HepG2 (cell line): Measurements from ENCODE around the gene PARS2. TPM values are rescaled to one million over a fixed set of nuclear protein-coding genes. Genes with fewer than 3 reads are reported as not detected.

Experiments
- ATAC-seq: fragments of 200-7000 bp; cut with Tn5 transposase; 3 replicates; pipeline ENCODE4 v1.9.1; 2020; ENCODE audit warnings: mild to moderate bottlenecking, moderate library complexity
- BruUV-seq: library from RNA; stranded (reverse); fragments of 400-500 nt; replicated peaks from 2 replicates; lab custom pipeline; 2021; lab: Mats Ljungman, UMichigan
- CTCF ChIA-PET: fragments of 300-600 bp; formaldehyde crosslinking; extraction: SDS; loops from one replicate; lab custom pipeline; 2021; ENCODE audit warnings: low total read pairs, inconsistent platforms, low intra/inter-chr PET ratio; lab: Yijun Ruan, JAX
- POLR2A ChIA-PET: fragments of 350-600 bp; sonication (Branson Sonifier 250); formaldehyde crosslinking; loops from one replicate; lab custom pipeline; 2020; ENCODE audit warnings: antibody characterized with exemption, inconsistent platforms; lab: Yijun Ruan, JAX
- DNase-seq: peaks from one replicate; pipeline ENCODE4 v3.0.0-alpha.2; 2015; ENCODE audit warnings: low spot score
- FAIRE-seq: peaks from 3 replicates; lab custom pipeline; 2011; peaks lifted over from hg19 to GRCh38; lab: Jason Lieb, UNC
- H2AFZ ChIP-seq: one replicate; pipeline ENCODE4 v1.6.1; 2011; ENCODE audit warnings: low read length, inconsistent platforms
- H3K27ac ChIP-seq: fragments of 300-600 bp; 3 replicates; pipeline ENCODE4 v1.8.0; 2011; ENCODE audit warnings: mixed run types, mild to moderate bottlenecking, mixed read lengths, low read length, inconsistent platforms; ENCODE audit not compliant: insufficient read depth; ENCODE audit errors: extremely low read length
- H3K27me3 ChIP-seq, 2 experiments: fragments of 200-600 bp in 1 of 2; 2 replicates in 1 of 2; 3 replicates in 1 of 2; pipeline versions ENCODE4 v1.6.0 to v1.8.0; 2011; ENCODE audit warnings: low read length in 2 of 2, mild to moderate bottlenecking in 2 of 2, moderate library complexity in 2 of 2, inconsistent platforms in 1 of 2; ENCODE audit not compliant: insufficient read depth in 2 of 2, control insufficient read depth in 1 of 2
- H3K36me3 ChIP-seq, 2 experiments: fragments of 200-600 bp in 1 of 2; replicated peaks in 1 of 2; 2 replicates in 1 of 2; 3 replicates in 1 of 2; pipeline versions ENCODE4 v1.5.1 to v1.8.0; 2011; ENCODE audit warnings: low read length in 2 of 2, inconsistent platforms in 1 of 2; ENCODE audit not compliant: insufficient read depth in 2 of 2, control insufficient read depth in 1 of 2
- H3K4me1 ChIP-seq: 2 replicates; pipeline ENCODE4 v1.5.1; 2012; ENCODE audit warnings: low read length, inconsistent platforms; ENCODE audit not compliant: insufficient read depth
- H3K4me2 ChIP-seq: 2 replicates; pipeline ENCODE4 v1.6.0; 2011; ENCODE audit warnings: low read depth, low read length, inconsistent platforms
- H3K4me3 ChIP-seq, 3 experiments: fragments of 200-600 bp in 1 of 3; sonication (generic), shearing (Covaris generic) in 1 of 3; replicated peaks in 1 of 3; 2 replicates each; pipeline ENCODE4 v1.5.1; 2011 to 2016; ENCODE audit warnings: low read length in 3 of 3, inconsistent platforms in 2 of 3, low read depth in 2 of 3, mild to moderate bottlenecking in 2 of 3, control low read depth in 1 of 3, mixed read lengths in 1 of 3; ENCODE audit not compliant: insufficient read depth in 1 of 3
- H3K79me2 ChIP-seq: one replicate; pipeline ENCODE4 v1.6.1; 2011; ENCODE audit warnings: low read length, inconsistent platforms; ENCODE audit not compliant: insufficient read depth
- H3K9ac ChIP-seq: 2 replicates; pipeline ENCODE4 v1.6.0; 2011; ENCODE audit warnings: mild to moderate bottlenecking, low read depth, low read length, inconsistent platforms; ENCODE audit not compliant: insufficient read depth
- H3K9me3 ChIP-seq: 2 replicates; pipeline ENCODE4 v1.5.1; 2012; ENCODE audit warnings: mild to moderate bottlenecking, low read length
- H4K20me1 ChIP-seq: 2 replicates; pipeline ENCODE4 v1.6.0; 2011; ENCODE audit warnings: inconsistent platforms, mild to moderate bottlenecking, low read length, moderate library complexity; ENCODE audit not compliant: insufficient read depth
- ATM ChIP-seq: fragments of 450-650 bp; IDR thresholded peaks from 2 replicates; pipeline ENCODE4 v1.7.1; 2017; ENCODE audit warnings: mild to moderate bottlenecking, borderline replicate concordance
- CHD2 ChIP-seq: IDR thresholded peaks from 2 replicates; pipeline ENCODE4 v1.6.1; 2011; ENCODE audit warnings: low read depth, low read length, improper control_type of control experiment
- DPF2 ChIP-seq: sonication (generic); formaldehyde crosslinking; IDR thresholded peaks from 2 replicates; pipeline ENCODE4 v1.4.0; 2020; ENCODE audit warnings: mild to moderate bottlenecking, low read depth, missing genetic modification reagents, borderline replicate concordance
- GATA4 ChIP-seq: sonication (generic); IDR thresholded peaks from 2 replicates; pipeline ENCODE4 v1.6.1; 2016; ENCODE audit warnings: antibody characterized with exemption, low read depth, borderline replicate concordance
- MAFK ChIP-seq, 2 experiments: IDR thresholded peaks in 1 of 2; conservative IDR thresholded peaks in 1 of 2; 2 replicates each; pipeline ENCODE4 v1.6.1; 2011; ENCODE audit warnings: improper control_type of control experiment in 2 of 2, low read length in 2 of 2
- POLR2G ChIP-seq: fragments of 200-400 bp; formaldehyde crosslinking; IDR thresholded peaks from 2 replicates; pipeline ENCODE4 v1.6.1; 2018; ENCODE audit warnings: mild to moderate bottlenecking, low read depth, low read length, moderate library complexity
- SAFB2 ChIP-seq: sonication (generic); formaldehyde crosslinking; IDR thresholded peaks from 2 replicates; pipeline ENCODE4 v1.5.1; 2020; ENCODE audit warnings: missing genetic modification reagents, low read depth, mild to moderate bottlenecking, borderline replicate concordance
- ZBTB8A ChIP-seq: sonication (generic); formaldehyde crosslinking; IDR thresholded peaks from 2 replicates; pipeline ENCODE4 v1.4.0; 2020; ENCODE audit warnings: mild to moderate bottlenecking, low read depth, missing genetic modification reagents, borderline replicate concordance
- ZFP90 ChIP-seq: sonication (generic); formaldehyde crosslinking; IDR thresholded peaks from 2 replicates; pipeline ENCODE4 v1.8.0; 2022; ENCODE audit warnings: missing genetic modification reagents, mild to moderate bottlenecking, inconsistent platforms, borderline replicate concordance
- ZNF558 ChIP-seq: sonication (generic); formaldehyde crosslinking; IDR thresholded peaks from 2 replicates; pipeline ENCODE4 v1.9.0; 2022; ENCODE audit warnings: mild to moderate bottlenecking, missing genetic modification reagents, borderline replicate concordance
- ZNF660 ChIP-seq: sonication (generic); formaldehyde crosslinking; IDR thresholded peaks from 2 replicates; pipeline ENCODE4 v1.5.1; 2020; ENCODE audit warnings: mild to moderate bottlenecking, low read depth, missing genetic modification reagents, borderline replicate concordance
- ZNF790 ChIP-seq: sonication (generic); formaldehyde crosslinking; IDR thresholded peaks from 2 replicates; pipeline ENCODE4 v1.8.0; 2022; ENCODE audit warnings: missing genetic modification reagents, mild to moderate bottlenecking, borderline replicate concordance
- WGBS: methylation state at CpG from one replicate; pipeline ENCODE4 v1.1.6; 2017; ENCODE audit warnings: low lambda C conversion rate; 5-methylcytosine and 5-hydroxymethylcytosine counted together
- in situ Hi-C: cut with HindIII; loops from 2 replicates; pipeline ENCODE4 v1.10.0; 2017; ENCODE audit warnings: low pct_unique_long_range_greater_than_20kb; ENCODE audit not compliant: extremely low pct_ligation_motif_present
- intact Hi-C: fragments of 100-400 bp; cut with micrococcal nuclease; formaldehyde crosslinking; loops from one replicate; pipeline ENCODE4 v1.10.0; 2022; ENCODE audit not compliant: unreplicated experiment
- polyA plus RNA-seq, 8 experiments: library from polyadenylated mRNA; depleted of rRNA in 3 of 8; stranded (reverse) in 7 of 8; unstranded in 1 of 8; fragments of >200 nt; fragmentation: Illumina TruSeq in 4 of 8; extraction: Trizol in 4 of 8; gene quantifications; 2 replicates each; pipeline versions ENCODE4 v1.2.1 to v1.2.3, GENCODE V29; 2011 to 2016; ENCODE audit warnings: low read depth in 4 of 8, missing spikeins in 1 of 8, mixed read lengths in 1 of 8; ENCODE audit not compliant: insufficient read depth in 1 of 8
- total RNA-seq, 5 experiments: library from RNA; depleted of rRNA; stranded (reverse); fragments of >200 nt; fragmentation: Illumina TruSeq; extraction: Trizol; gene quantifications; 2 replicates each; pipeline ENCODE4 v1.2.3, GENCODE V29; 2016; ENCODE audit warnings: low read depth in 1 of 5
- TF ChIP-seq, protein P1 (sequence below): sonication (generic); formaldehyde crosslinking; IDR thresholded peaks from 2 replicates; pipeline ENCODE4 v1.8.1; 2023; ENCODE audit warnings: mild to moderate bottlenecking, missing genetic modification reagents, borderline replicate concordance

PARS2 gene
- total and polyA plus RNA-seq, 2 of the 13 experiments (the other 11 are each of a cell fraction or from before 2014, with no cell fraction given) = 2.4 to 4.6 TPM

DNA sequence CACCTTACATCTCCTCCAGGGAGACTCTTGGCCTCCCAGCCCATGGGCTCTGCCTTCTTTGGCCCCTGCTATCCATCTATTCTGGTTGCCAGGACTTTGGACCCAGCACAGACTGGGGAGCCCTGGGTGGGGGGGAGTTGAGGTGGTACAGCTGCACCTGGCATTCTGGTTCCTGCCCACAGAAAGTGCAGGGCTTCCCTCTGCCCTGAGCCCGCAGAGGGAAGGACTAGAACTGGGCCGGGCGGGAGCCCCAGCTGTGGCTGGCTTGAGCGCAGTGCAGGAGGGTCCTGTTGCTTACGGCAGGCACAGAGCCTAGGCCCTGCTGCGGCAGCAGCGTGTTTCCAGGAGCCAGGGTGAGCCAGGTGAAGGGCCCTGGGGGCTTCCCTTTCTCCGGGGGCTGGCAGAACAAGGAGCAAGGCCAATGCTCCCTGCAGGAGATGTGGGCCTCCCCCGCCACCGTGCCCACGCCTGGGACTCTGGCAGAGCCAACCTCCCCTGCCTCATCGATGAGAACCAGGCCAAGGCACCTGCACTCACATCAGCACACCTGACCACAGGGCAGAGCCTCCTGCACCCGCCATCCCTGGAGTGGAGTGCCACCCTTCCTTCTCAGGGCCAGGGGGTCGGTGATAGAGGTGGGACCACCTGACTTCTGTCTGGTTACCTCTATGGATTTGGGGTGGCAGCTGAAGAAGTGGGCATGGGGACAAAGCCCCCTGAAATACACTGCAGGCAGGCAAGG, 16.1 kb downstream of the PARS2 start:
- no TSS peak for BruUV-seq
- H3K4me2 ChIP-seq = no peak overlapping the region
- WGBS = 33% methylated on average over 1 of the region's 14 CpGs

DNA sequence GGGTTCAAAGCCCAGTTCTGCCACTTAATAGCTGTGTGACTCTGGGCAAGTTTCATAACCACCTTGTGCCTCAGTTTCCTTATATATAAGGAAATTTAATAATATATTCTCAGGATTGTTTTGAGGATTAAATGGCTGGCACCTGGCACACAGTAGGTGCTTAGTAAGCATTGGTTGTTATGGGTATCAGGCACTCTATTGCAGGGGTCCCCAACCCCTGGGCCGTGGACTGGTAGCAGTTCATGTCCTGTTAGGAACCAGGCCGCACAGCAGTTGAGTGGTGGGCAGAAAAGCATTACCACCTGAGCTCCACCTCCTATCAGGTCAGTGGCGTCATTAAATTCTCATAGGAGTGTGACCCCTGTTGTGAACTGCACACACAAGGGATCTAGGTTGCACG, 18.5 kb downstream of the PARS2 start:
- H3K27me3 ChIP-seq = no peaks in the 10 kb centered on the region; a peak in 1 of 5 replicates
- ATAC-seq (no peak), DNase-seq (no peak), FAIRE-seq (no peak)
- in situ Hi-C loops (no loop called here), intact Hi-C loops (no loop called here)
- WGBS = 80% methylated on average over 1 of the region's 4 CpGs
- no peaks in the 10 kb centered on the region for H3K79me2 ChIP-seq
- BruUV-seq = no TSS peak
- TF ChIP-seq GATA4 (no peak), DPF2 (CRISPR knock-in tag) (no peak), ZBTB8A (CRISPR knock-in tag) (no peak), ZNF660 (no peak)
- no peaks in the 10 kb centered on the region for H3K9me3 ChIP-seq
- no peaks in the 10 kb centered on the region for H3K4me1 ChIP-seq
- no peak overlapping the region for H2AFZ ChIP-seq
- no peak overlapping the region for H3K4me3 ChIP-seq
- H3K9ac ChIP-seq = no peak overlapping the region
- H3K36me3 ChIP-seq = peaks cover 12 to 21% of the 10 kb centered on the region in 2 experiments
- ChIA-PET POLR2A (no interaction called here), CTCF (no interaction called here)
- H3K27ac ChIP-seq = no peak overlapping the region
- H4K20me1 ChIP-seq = peaks cover 2% of the 10 kb centered on the region; the same call in 1 of the 2 replicates
- H3K4me2 ChIP-seq = no peak overlapping the region

More for the DNA sequence above, 16.1 kb downstream of the PARS2 start:
- no peaks in the 10 kb centered on the region for H3K79me2 ChIP-seq
- in situ Hi-C loops (no loop called here), intact Hi-C loops (no loop called here)
- no peaks in the 10 kb centered on the region for H3K4me1 ChIP-seq
- FAIRE-seq (no peak), DNase-seq (no peak), ATAC-seq (peak; percentile 18; the same call in 2 of the 3 replicates)
- H3K4me3 ChIP-seq = no peak overlapping the region
- ChIA-PET POLR2A (no interaction called here), CTCF (no interaction called here)
- H2AFZ ChIP-seq = no peak overlapping the region
- no peaks in the 10 kb centered on the region for H3K9me3 ChIP-seq
- H3K36me3 ChIP-seq = 0 out of 5 replicates have a peak, but pooled peaks cover 0 to under 1% of the 10 kb centered on the region in 2 experiments
- no peaks in the 10 kb centered on the region; a peak in 1 of 5 replicates for H3K27me3 ChIP-seq
- H3K9ac ChIP-seq = no peak overlapping the region
- H4K20me1 ChIP-seq = no peaks in the 10 kb centered on the region
- no peak overlapping the region for H3K27ac ChIP-seq
- TF ChIP-seq ZNF558 (CRISPR knock-in tag) (no peak), SAFB2 (CRISPR knock-in tag) (no peak), POLR2G (no peak), ATM (no peak), CHD2 (no peak), MAFK (conservative IDR thresholded peaks at IDR 0.05 in 1 of 2, IDR thresholded peaks at IDR 0.05 in 1 of 2; ENCODE audit: low read length in 2 of 2) (no peak), ZNF790 (CRISPR knock-in tag) (no peak), ZFP90 (CRISPR knock-in tag) (no peak)
- TF ChIP-seq, protein P1, sequence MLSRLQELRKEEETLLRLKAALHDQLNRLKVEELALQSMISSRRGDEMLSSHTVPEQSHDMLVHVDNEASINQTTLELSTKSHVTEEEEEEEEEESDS (CRISPR knock-in tag) = no peak
- TF ChIP-seq, all 625 proteins: peak for 0
